Activated CD4-positive, CD25-positive, alpha-beta regulatory T cell treated with anti-CD3 and anti-CD28 coated beads, Interleukin-2, amount 50 U/mL, for 16 hours (primary cell): ENCODE data around the gene CREB5.

ENCODE experiments used
- DNase-seq: peaks from one replicate; pipeline ENCODE4 v3.0.0-alpha.2; 2020; ENCODE audit warnings: low read depth, low spot score

CREB5 gene

GRCh38 chr7:28479507-28479947 lies 67.2 kb downstream of the CREB5 start:
- DNase-seq = no peak

GRCh38 chr7:28480595-28480994 lies 68.3 kb downstream of the CREB5 start:
- DNase-seq = no peak

GRCh38 chr7:28481091-28481926 lies 69.0 kb downstream of the CREB5 start:
- DNase-seq = no peak

GRCh38 chr7:28483112-28483511 lies 70.8 kb downstream of the CREB5 start:
- DNase-seq = no peak

GRCh38 chr7:28483908-28484605 lies 71.7 kb downstream of the CREB5 start:
- DNase-seq = no peak

- no peak for DNase-seq
These were observed 72.3 kb downstream of the CREB5 start for GRCh38 chr7:28484606-28484935.

- no peak for DNase-seq
These were observed 75.2 kb downstream of the CREB5 start for GRCh38 chr7:28487487-28487886.

GRCh38 chr7:28488061-28488791 lies 75.9 kb downstream of the CREB5 start:
- no peak for DNase-seq

- DNase-seq = no peak
These were observed 78.5 kb downstream of the CREB5 start for GRCh38 chr7:28490831-28491230.

GRCh38 chr7:28493477-28493876 lies 81.2 kb downstream of the CREB5 start:
- DNase-seq = no peak

GRCh38 chr7:28497009-28497408 lies 84.7 kb downstream of the CREB5 start:
- DNase-seq = no peak

GRCh38 chr7:28498636-28499035 lies 86.3 kb downstream of the CREB5 start:
- DNase-seq = no peak

- no peak for DNase-seq
These were observed 87.8 kb downstream of the CREB5 start for GRCh38 chr7:28500138-28500537.

- no peak for DNase-seq
These were observed 90.1 kb downstream of the CREB5 start for GRCh38 chr7:28502408-28502807.

GRCh38 chr7:28503396-28503795 lies 91.1 kb downstream of the CREB5 start:
- no peak for DNase-seq

GRCh38 chr7:28505014-28505413 lies 92.7 kb downstream of the CREB5 start:
- no peak for DNase-seq

- no peak for DNase-seq
These were observed 93.5 kb downstream of the CREB5 start for GRCh38 chr7:28505867-28506266.

- no peak for DNase-seq
These were observed 95.4 kb downstream of the CREB5 start for GRCh38 chr7:28507525-28508282.

- DNase-seq = no peak
These were observed 97.1 kb downstream of the CREB5 start for GRCh38 chr7:28509251-28510025.

GRCh38 chr7:28510026-28510369 lies 97.7 kb downstream of the CREB5 start:
- DNase-seq = no peak
